Measurements from ENCODE around the gene PTTG1IP.

Gene PTTG1IP

DNA sequence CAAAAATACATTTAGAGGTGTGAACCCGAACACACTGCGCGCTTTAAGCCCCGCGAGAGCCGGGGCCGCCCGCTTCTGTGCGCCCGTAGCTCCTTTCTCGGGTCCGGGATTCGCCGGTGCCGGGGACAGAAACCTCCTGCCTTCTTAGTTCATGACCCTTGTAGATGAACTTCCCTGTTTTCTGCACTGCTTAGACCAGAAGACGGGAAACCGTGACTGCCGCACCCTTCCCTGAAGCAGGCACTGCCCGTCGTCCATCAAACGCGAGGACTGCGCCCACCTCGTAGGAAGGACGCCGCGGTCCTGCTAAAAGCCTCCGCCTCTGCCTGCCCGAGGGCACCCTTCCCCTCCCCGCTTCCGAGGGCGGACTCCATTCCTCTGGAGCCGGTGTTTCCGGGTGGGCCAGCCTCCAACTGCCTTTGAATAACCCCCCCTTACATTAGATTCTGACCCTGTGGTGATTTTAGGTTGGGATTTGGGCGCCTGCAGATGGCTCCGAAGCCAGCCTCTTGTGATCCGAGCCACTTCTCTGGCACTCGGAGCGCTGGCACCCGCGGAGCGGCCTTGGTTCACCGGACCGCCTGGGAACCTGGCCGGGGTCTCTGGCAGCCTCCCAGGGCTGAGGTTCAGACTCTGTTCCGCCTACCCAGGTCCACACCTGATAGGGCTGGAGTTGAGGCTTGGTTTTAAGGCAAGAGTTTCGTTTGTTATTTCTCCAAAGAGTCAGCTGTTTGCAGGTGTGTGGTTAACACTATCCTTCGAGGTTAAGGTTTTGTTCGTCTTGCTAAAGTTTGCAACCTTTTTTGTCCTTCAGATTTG lies 1.2 kb upstream of the PTTG1IP start:
- H3K27ac ChIP-seq (ENCODE audit: low read depth, low read length) = peak overlapping the region; percentile 92
- H3K9ac ChIP-seq (ENCODE audit: low read length) = peak overlapping the region; percentile 69
- H3K36me3 ChIP-seq (ENCODE audit: insufficient read depth, low read length) = no peaks in the 10 kb centered on the region
- H3K4me3 ChIP-seq (ENCODE audit: low read depth in 1 of 2, low read length in 2 of 2) = peak overlapping the region; percentile 46 to 65
- no peaks in the 10 kb centered on the region for H3K27me3 ChIP-seq (ENCODE audit: control insufficient read depth in 1 of 2, insufficient read depth in 2 of 2, low read length in 2 of 2)
- peaks cover 39% of the 10 kb centered on the region for H3K4me1 ChIP-seq (ENCODE audit: insufficient read depth, low read length)
- H3K9me3 ChIP-seq (ENCODE audit: low read length) = no peaks in the 10 kb centered on the region

DNA sequence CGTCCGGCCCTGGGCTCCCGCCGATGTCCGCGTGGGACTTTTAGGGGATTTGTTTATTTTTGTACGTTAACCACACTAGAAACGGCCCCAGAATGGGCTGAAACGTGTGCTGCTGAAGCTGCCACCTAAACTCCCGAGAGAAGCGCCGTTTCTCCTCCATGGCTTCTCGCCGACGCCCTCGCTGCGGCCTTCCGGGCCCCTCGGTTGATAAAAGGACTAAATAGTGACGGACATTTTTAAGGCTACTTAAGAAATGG lies 678 bp upstream of the PTTG1IP start:
- H3K9ac ChIP-seq (ENCODE audit: low read length) = peak overlapping the region; percentile 69
- no peaks in the 10 kb centered on the region for H3K27me3 ChIP-seq (ENCODE audit: control insufficient read depth in 1 of 2, insufficient read depth in 2 of 2, low read length in 2 of 2)
- peak overlapping the region; percentile 46 to 65 for H3K4me3 ChIP-seq (ENCODE audit: low read depth in 1 of 2, low read length in 2 of 2)
- H3K9me3 ChIP-seq (ENCODE audit: low read length) = no peaks in the 10 kb centered on the region
- H3K27ac ChIP-seq (ENCODE audit: low read depth, low read length) = peak overlapping the region; percentile 92
- H3K4me1 ChIP-seq (ENCODE audit: insufficient read depth, low read length) = peaks cover 44% of the 10 kb centered on the region
- no peaks in the 10 kb centered on the region for H3K36me3 ChIP-seq (ENCODE audit: insufficient read depth, low read length)

DNA sequence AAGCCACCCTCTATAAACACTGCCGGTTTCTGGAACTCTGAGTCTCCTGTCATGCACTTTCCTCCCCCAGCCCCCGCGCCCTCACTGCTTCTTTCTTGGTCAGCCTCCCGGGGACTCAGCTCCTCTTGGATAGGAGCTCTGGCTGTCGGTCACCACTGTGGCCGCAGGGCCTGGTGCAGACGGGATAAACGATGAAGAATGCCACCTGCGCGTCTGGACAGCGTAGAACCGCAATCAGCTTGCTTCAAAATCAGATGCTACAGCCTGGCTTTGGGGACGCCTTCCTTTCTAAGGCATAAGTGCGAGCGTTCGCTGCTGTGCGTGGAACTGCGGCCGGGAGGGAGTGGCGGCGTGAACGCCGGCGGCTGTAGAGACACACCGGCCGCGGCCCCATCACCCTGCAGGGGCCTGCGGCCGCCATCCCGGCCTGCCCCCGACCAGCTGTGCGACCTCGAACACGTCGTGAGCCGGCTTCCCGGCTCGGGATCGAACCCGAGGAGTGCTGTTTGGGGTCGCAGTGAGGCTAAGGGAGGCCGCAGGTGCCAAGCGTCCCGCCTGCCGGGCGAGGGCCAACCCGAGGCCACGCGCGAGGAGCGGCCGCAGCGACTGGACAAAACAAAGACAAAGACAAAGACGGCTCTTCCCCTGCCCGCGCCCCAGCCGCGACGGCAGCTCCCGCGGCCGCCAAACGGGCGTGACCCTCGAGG lies 688 bp downstream of the PTTG1IP start:
- H3K27me3 ChIP-seq (ENCODE audit: control insufficient read depth in 1 of 2, insufficient read depth in 2 of 2, low read length in 2 of 2) = no peaks in the 10 kb centered on the region
- H3K9me3 ChIP-seq (ENCODE audit: low read length) = no peaks in the 10 kb centered on the region
- H3K9ac ChIP-seq (ENCODE audit: low read length) = peak overlapping the region; percentile 60
- H3K4me3 ChIP-seq (ENCODE audit: low read depth in 1 of 2, low read length in 2 of 2) = peak overlapping the region; percentile 72 to 83
- peaks cover 57% of the 10 kb centered on the region for H3K4me1 ChIP-seq (ENCODE audit: insufficient read depth, low read length)
- H3K27ac ChIP-seq (ENCODE audit: low read depth, low read length) = peak overlapping the region; percentile 92
- no peaks in the 10 kb centered on the region for H3K36me3 ChIP-seq (ENCODE audit: insufficient read depth, low read length)

DNA sequence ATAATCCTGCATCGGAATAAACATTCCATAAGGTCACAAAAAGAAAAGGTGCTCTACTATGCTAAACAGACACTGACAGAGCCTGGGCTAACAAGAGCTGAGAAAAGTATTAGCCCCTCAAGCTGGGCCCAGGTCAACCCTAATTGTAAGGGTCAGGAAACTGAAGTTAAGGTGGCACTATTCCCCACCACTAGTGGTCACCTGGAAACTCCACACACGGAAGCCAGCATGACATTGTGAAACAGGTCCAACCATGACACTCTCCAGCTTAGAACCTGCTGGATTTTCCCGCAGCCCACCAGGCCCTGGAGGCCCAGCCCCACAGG lies 1.2 kb downstream of the PTTG1IP start:
- Histone ChIP-seq H3K4me3 (ENCODE audit: low read depth in 1 of 2, low read length in 2 of 2) (peak overlapping the region; percentile 72 to 83), H3K4me1 (ENCODE audit: insufficient read depth, low read length) (peaks cover 60% of the 10 kb centered on the region), H3K27me3 (ENCODE audit: control insufficient read depth in 1 of 2, insufficient read depth in 2 of 2, low read length in 2 of 2) (no peaks in the 10 kb centered on the region), H3K36me3 (ENCODE audit: insufficient read depth, low read length) (no peaks in the 10 kb centered on the region), H3K9me3 (ENCODE audit: low read length) (no peaks in the 10 kb centered on the region), H3K27ac (ENCODE audit: low read depth, low read length) (peak overlapping the region; percentile 92), H3K9ac (ENCODE audit: low read length) (peak overlapping the region; percentile 60)

DNA sequence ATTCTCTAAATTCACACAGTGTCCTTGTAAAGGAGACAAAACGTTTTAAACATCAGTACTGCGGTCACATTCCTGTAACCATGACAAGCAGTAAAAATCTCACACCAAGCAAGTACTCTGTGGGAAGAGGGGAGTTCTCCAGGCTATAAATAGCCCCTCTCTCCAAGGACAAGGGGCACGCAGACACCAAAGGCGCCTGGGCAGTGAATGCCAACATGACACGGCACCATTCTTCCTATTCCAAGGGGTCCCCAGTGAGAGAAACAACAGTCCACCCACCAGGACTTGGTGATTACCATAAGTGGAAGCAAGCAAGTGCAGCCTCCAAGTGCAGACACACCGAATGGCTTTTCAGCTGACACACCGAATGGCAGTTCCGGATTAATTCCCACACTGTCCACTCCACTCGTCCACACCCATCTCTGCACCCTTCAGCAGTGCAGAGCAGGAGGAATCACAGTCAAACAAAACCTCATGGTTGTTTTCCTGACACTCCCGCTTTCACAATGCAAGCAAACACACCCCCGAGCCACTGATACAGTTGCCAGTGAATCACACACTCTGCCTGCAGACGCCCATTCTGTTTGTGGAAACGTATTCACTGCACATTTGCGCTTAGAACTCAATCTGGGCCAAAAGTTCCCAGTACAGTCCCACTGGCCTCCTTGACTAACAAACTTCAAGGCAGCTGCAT lies 1.8 kb downstream of the PTTG1IP start:
- H3K4me3 ChIP-seq (ENCODE audit: low read depth in 1 of 2, low read length in 2 of 2) = peak overlapping the region; percentile 72 to 83
- no peaks in the 10 kb centered on the region for H3K27me3 ChIP-seq (ENCODE audit: control insufficient read depth in 1 of 2, insufficient read depth in 2 of 2, low read length in 2 of 2)
- no peaks in the 10 kb centered on the region for H3K9me3 ChIP-seq (ENCODE audit: low read length)
- peak overlapping the region; percentile 92 for H3K27ac ChIP-seq (ENCODE audit: low read depth, low read length)
- no peaks in the 10 kb centered on the region for H3K36me3 ChIP-seq (ENCODE audit: insufficient read depth, low read length)
- H3K9ac ChIP-seq (ENCODE audit: low read length) = peak overlapping the region; percentile 60
- peaks cover 65% of the 10 kb centered on the region for H3K4me1 ChIP-seq (ENCODE audit: insufficient read depth, low read length)

DNA sequence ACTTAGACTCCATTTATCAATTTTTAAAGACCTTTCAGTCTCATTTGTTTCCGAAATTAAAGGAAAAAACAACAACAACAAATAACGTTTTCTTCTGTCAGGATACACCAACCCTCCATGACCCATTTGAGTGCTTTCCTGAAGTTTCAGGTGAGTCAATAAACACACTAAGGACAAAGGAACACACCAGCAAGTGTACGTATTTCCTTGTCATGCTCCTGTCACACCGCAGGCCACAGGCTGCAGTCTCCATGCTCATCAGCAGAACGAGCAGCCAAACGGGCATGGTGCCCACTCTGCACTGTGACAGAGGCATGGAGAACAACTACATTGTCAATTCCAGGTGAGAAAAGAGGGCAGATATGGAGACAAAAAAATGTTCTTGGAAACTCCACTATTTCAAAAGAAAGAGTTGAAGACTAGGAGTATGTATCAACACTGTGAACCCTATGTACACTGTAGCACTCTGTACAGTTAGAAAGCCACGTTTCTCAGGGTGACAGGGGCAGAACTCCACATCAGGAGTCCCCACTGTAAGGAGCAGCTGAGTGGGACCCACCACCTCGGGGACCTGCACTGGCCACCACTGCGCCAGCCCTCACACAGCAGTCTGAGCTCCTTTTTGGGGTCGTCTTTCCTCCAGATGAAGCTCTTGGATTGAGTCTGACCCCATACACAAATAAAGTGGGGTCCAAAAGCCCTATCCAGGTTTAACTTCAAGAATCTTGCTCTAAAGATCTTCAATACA lies 2.6 kb downstream of the PTTG1IP start:
- Histone ChIP-seq H3K36me3 (ENCODE audit: insufficient read depth, low read length) (no peaks in the 10 kb centered on the region), H3K9me3 (ENCODE audit: low read length) (no peaks in the 10 kb centered on the region), H3K4me1 (ENCODE audit: insufficient read depth, low read length) (peaks cover 73% of the 10 kb centered on the region), H3K9ac (ENCODE audit: low read length) (peak overlapping the region; percentile 58), H3K27ac (ENCODE audit: low read depth, low read length) (peak overlapping the region; percentile 92), H3K4me3 (ENCODE audit: low read depth in 1 of 2, low read length in 2 of 2) (peak overlapping the region in 1 of 2 donors; percentile 83), H3K27me3 (ENCODE audit: control insufficient read depth in 1 of 2, insufficient read depth in 2 of 2, low read length in 2 of 2) (no peaks in the 10 kb centered on the region)

DNA sequence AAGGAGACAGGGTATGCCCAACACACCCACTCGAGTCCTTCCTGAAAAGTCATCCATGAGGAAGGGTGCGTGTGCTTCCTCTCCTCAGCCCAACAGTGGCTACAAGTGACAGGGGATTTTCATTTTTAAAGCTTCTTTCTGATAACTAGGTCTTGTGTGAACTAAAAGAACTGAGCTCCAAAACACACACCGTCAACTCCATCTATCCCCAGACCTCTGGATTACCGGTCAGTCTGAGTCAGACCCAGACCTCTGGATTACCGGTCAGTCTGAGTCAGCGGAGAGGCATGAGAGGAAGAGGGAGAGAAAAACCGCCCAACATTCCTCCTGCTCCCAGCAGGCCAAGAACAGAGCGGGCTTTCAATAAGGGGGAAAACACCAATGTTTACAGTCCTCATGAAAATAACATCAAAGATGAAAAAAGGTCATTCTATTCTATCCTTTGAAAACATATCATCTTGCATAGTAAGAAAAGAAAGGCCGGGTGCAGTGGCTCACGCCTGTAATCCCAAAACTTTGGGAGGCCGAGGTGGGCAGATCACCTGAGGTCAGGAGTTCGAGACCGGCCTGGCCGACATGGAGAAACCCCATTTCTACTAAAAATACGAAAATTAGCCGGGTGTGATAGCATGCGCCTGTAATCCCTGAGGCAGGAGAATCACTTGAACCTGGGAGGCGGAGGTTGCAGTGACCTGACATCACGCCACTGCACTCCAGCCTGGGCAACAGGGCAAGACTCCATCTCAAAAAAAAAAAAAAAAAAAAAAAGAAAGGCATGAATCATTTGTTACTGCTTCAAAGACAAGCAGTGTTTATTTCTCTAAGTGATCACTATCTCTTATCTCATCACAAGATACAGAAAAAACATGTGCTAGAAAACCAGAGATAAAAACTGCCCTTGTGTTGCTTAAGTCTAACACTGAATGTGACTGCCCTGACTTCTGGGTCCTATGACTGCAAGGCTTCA lies 3.4 kb downstream of the PTTG1IP start:
- H3K36me3 ChIP-seq (ENCODE audit: insufficient read depth, low read length) = peaks cover 4% of the 10 kb centered on the region
- H3K9ac ChIP-seq (ENCODE audit: low read length) = peak overlapping the region; percentile 41
- no peaks in the 10 kb centered on the region for H3K9me3 ChIP-seq (ENCODE audit: low read length)
- peak overlapping the region in 1 of 2 donors; percentile 83 for H3K4me3 ChIP-seq (ENCODE audit: low read depth in 1 of 2, low read length in 2 of 2)
- H3K27me3 ChIP-seq (ENCODE audit: control insufficient read depth in 1 of 2, insufficient read depth in 2 of 2, low read length in 2 of 2) = no peaks in the 10 kb centered on the region
- peak overlapping the region; percentile 69 for H3K27ac ChIP-seq (ENCODE audit: low read depth, low read length)
- peaks cover 72% of the 10 kb centered on the region for H3K4me1 ChIP-seq (ENCODE audit: insufficient read depth, low read length)

DNA sequence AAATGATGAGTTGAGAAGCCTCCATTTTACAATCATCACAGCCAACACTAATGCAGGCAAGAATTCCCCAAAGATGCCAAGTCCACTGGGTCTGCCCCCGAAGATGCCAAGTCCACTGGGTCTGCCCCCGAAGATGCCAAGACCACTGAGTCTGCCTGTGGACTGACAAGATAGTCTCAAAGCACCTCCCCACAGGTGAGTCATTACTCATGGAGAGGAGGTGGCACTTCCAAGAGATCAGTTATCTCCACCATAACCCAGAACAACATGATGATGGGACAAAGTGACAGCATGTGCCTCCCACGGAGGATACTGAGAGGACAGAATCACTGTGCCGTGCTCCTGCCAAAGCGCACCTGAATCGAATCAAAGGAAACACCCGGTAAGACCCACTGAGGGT lies 4.8 kb downstream of the PTTG1IP start:
- no peaks in the 10 kb centered on the region for H3K27me3 ChIP-seq (ENCODE audit: control insufficient read depth in 1 of 2, insufficient read depth in 2 of 2, low read length in 2 of 2)
- peak overlapping the region; percentile 27 for H3K27ac ChIP-seq (ENCODE audit: low read depth, low read length)
- H3K9ac ChIP-seq (ENCODE audit: low read length) = no peak overlapping the region
- peaks cover 68% of the 10 kb centered on the region for H3K4me1 ChIP-seq (ENCODE audit: insufficient read depth, low read length)
- H3K9me3 ChIP-seq (ENCODE audit: low read length) = no peaks in the 10 kb centered on the region
- peaks cover 16% of the 10 kb centered on the region for H3K36me3 ChIP-seq (ENCODE audit: insufficient read depth, low read length)
- no peak overlapping the region for H3K4me3 ChIP-seq (ENCODE audit: low read depth in 1 of 2, low read length in 2 of 2)

- H3K36me3 ChIP-seq (ENCODE audit: insufficient read depth, low read length) = peaks cover 22% of the 10 kb centered on the region
- H3K9ac ChIP-seq (ENCODE audit: low read length) = no peak overlapping the region
- H3K4me1 ChIP-seq (ENCODE audit: insufficient read depth, low read length) = peaks cover 68% of the 10 kb centered on the region
- H3K4me3 ChIP-seq (ENCODE audit: low read depth in 1 of 2, low read length in 2 of 2) = no peak overlapping the region
- H3K27ac ChIP-seq (ENCODE audit: low read depth, low read length) = peak overlapping the region; percentile 27
- no peaks in the 10 kb centered on the region for H3K9me3 ChIP-seq (ENCODE audit: low read length)
- no peaks in the 10 kb centered on the region for H3K27me3 ChIP-seq (ENCODE audit: control insufficient read depth in 1 of 2, insufficient read depth in 2 of 2, low read length in 2 of 2)
Measured at GRCh38 chr21:44867999-44868700, 5.3 kb downstream of the PTTG1IP start.

GRCh38 chr21:44867464-44867863 lies 6.0 kb downstream of the PTTG1IP start:
- Histone ChIP-seq H3K27me3 (ENCODE audit: control insufficient read depth in 1 of 2, insufficient read depth in 2 of 2, low read length in 2 of 2) (no peaks in the 10 kb centered on the region), H3K9ac (ENCODE audit: low read length) (no peak overlapping the region), H3K9me3 (ENCODE audit: low read length) (no peaks in the 10 kb centered on the region), H3K4me1 (ENCODE audit: insufficient read depth, low read length) (peaks cover 68% of the 10 kb centered on the region), H3K27ac (ENCODE audit: low read depth, low read length) (no peak overlapping the region), H3K4me3 (ENCODE audit: low read depth in 1 of 2, low read length in 2 of 2) (no peak overlapping the region), H3K36me3 (ENCODE audit: insufficient read depth, low read length) (peaks cover 22% of the 10 kb centered on the region)
